Left ventricle myocardium inferior (tissue), 1 donor: ENCODE results near the gene RNGTT. TPM values are rescaled to one million over a fixed set of nuclear protein-coding genes. Genes with fewer than 3 reads are reported as not detected.
"Not testable (repeated sequence)": the region's sequence is repeated elsewhere in the genome, so short reads cannot be mapped to it uniquely, and the experiment has no call there.

Experiments
- DNase-seq: peaks from one replicate; pipeline ENCODE4 v3.0.0-alpha.2; 2020
- H3K27ac ChIP-seq: fragments of 200-600 bp; replicated peaks from 2 replicates; pipeline ENCODE4 v1.8.0; 2021
- H3K27me3 ChIP-seq: fragments of 200-600 bp; 2 replicates; pipeline ENCODE4 v1.8.0; 2021; ENCODE audit warnings: low read depth
- H3K36me3 ChIP-seq: fragments of 200-600 bp; 2 replicates; pipeline ENCODE4 v1.8.0; 2021
- H3K4me1 ChIP-seq: fragments of 200-600 bp; 2 replicates; pipeline ENCODE4 v1.8.0; 2021
- H3K4me3 ChIP-seq: fragments of 200-600 bp; 2 replicates; pipeline ENCODE4 v1.8.0; 2021; ENCODE audit warnings: mild to moderate bottlenecking, moderate library complexity
- H3K9me3 ChIP-seq: fragments of 200-600 bp; replicated peaks from 2 replicates; pipeline ENCODE4 v1.8.0; 2021
- intact Hi-C: fragments of 100-400 bp; cut with micrococcal nuclease; formaldehyde crosslinking; loops from one replicate; pipeline ENCODE4 v1.11.0; 2022
- total RNA-seq: library from RNA; stranded (reverse); fragmentation: NEBNext Ultra II Directional; extraction: Animal tissue kit (Norgen Biotek cat#: 25700); gene quantifications from one replicate; pipeline ENCODE4 v1.2.1, GENCODE V29; 2021
- TF ChIP-seq, protein P1 (sequence below): fragments of 200-600 bp; IDR thresholded peaks from 2 replicates; pipeline ENCODE4 v1.8.0; 2021; ENCODE audit warnings: antibody characterized with exemption, mild to moderate bottlenecking, borderline replicate concordance
- donor health status: DM: no; HTN: yes; CAD: no; lungs with severe emphysema.

RNGTT gene
- total RNA-seq, 1 donor from 2014 or later: 9.1 TPM

DNA sequence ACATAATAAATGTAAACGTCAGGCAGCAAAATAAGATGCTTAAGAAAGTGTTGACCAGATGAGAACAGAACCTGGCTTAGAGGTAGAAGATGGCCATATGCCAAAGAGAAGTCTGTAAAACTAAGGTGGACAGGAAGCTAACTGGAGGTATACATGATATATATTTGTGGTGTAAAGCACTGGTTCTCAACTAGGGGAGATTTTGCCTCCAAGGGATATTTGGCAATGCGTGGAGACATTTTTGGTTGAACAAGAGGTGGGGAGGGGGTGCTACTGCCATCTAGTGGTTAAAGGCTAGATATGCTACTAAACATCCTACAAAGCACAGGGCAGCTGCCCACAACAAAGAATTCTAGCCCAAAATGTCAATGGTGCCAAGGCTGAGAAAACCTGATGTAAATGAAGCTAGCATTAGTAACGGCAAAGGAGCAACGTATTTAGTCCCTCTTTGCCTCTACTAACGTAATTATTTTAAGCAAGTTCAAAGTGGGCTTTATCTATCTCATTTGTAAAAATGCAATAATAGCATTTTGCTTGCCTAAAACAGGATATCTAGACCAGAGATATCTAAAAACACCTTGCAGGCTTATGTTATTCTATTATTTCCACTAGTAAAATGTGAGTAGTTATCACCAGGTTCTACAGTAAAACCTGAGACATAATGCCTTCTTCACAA is 182.6 kb downstream of the RNGTT start:
- Histone ChIP-seq H3K36me3 (peaks cover 5% of the 10 kb centered on the region), H3K9me3 (no peaks in the 10 kb centered on the region), H3K4me3 (no peak overlapping the region), H3K27me3 (no peaks in the 10 kb centered on the region), H3K4me1 (no peaks in the 10 kb centered on the region), H3K27ac (no peak overlapping the region)
- intact Hi-C loops: no loop called here
- no peak for DNase-seq
- TF ChIP-seq, protein P1, sequence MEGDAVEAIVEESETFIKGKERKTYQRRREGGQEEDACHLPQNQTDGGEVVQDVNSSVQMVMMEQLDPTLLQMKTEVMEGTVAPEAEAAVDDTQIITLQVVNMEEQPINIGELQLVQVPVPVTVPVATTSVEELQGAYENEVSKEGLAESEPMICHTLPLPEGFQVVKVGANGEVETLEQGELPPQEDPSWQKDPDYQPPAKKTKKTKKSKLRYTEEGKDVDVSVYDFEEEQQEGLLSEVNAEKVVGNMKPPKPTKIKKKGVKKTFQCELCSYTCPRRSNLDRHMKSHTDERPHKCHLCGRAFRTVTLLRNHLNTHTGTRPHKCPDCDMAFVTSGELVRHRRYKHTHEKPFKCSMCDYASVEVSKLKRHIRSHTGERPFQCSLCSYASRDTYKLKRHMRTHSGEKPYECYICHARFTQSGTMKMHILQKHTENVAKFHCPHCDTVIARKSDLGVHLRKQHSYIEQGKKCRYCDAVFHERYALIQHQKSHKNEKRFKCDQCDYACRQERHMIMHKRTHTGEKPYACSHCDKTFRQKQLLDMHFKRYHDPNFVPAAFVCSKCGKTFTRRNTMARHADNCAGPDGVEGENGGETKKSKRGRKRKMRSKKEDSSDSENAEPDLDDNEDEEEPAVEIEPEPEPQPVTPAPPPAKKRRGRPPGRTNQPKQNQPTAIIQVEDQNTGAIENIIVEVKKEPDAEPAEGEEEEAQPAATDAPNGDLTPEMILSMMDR: peak; percentile 92

DNA sequence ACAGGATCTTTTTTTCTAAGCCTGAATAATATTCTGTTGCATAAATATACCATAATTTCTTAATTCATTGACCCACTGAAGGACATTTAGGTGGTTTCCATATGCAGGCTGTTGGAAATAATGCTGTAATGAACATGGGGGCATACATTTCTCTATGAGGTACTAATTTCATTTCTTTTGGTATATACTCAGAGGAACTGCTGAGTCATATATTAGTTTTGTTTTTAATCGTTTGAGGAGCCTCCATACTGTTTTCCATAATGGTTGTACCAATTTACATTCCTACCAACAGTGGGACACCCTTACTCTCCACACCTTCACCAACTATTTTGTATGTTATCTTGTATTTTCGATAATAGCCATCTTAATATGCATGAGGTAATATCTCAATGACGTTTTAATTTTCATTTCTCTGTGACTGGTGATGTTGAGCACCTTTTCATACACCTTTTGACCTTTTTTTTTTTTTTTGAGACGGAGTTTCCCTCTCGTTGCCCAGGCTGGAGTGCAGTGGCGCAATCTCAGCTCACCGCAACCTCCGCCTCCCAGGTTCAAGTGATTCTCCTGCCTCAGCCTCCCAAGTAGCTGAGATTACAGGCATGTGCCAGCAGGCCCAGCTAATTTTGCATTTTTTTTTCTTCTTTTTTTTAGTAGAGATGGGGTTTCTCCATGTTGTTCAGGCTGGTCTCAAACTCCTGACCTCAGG is 187.4 kb downstream of the RNGTT start:
- TF ChIP-seq, protein P1: no peak
- Histone ChIP-seq H3K36me3 (peaks cover 5% of the 10 kb centered on the region), H3K9me3 (no peaks in the 10 kb centered on the region), H3K4me1 (no peaks in the 10 kb centered on the region), H3K27me3 (no peaks in the 10 kb centered on the region), H3K27ac (no peak overlapping the region), H3K4me3 (no peak overlapping the region)
- no peak for DNase-seq
- intact Hi-C loops: no loop called here

DNA sequence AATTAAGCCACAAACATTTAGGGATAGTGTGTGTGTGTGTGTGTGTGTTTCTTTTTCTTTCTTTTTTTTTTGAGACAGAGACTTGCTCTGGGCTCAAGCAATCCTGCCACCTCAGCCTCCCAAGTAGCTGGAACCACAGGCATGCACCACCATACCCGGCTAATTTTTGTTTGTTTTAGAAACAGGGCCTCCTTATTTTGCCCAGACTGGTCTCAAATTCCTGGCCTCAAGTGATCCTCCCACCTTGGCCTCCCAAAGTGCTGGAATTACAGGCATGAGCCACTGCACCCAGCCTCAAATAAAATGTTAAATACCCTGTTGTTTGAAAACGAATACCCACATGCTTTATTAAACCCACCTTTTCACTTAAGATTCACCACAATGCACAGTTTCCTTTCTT is 195.3 kb downstream of the RNGTT start:
- H3K9me3 ChIP-seq, H3K27me3 ChIP-seq, intact Hi-C loops, H3K4me1 ChIP-seq, H3K4me3 ChIP-seq, H3K36me3 ChIP-seq, H3K27ac ChIP-seq, DNase-seq: not testable (repeated sequence)

DNA sequence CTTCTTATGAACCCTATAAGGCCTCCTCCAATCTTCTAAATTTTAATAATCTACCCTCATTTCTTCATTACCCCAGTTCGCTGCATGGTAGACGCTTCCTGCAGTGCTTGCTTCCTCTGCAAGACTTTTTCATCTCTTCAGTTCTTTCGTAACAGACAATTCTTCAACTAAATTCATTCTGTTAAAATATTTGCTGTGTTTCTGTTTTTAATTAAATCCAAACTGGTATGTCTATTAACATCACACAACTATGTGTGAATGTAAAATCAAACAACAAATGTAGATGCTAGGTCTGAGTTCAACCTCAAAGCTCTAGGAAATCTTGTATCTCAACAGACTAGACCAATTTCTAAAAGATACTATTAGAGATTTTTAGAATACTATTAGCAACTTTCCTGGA is 199.3 kb downstream of the RNGTT start:
- Histone ChIP-seq H3K9me3 (no peaks in the 10 kb centered on the region), H3K27ac (no peak overlapping the region), H3K4me3 (no peak overlapping the region), H3K4me1 (no peaks in the 10 kb centered on the region), H3K36me3 (no peaks in the 10 kb centered on the region), H3K27me3 (no peaks in the 10 kb centered on the region)
- TF ChIP-seq, protein P1: no peak
- DNase-seq: no peak
- intact Hi-C loops: no loop called here

DNA sequence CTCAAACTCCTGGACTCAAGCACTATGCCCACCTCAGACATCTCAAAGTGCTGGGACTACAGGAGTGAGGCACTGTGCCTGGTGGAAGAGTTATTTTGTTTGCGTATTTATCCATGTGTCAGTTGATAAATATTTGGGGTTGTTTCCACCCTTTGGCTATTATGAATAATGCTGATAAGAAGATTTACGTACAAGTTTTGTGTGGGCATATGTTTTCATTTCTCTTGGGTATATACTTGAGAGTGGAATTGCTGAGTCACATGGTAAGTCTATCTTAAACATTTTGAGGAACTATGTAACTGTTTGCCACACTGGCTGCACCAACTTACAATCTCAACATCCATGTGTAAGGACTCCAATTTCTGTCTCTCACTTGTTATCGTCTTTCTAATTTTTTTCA is 200.3 kb downstream of the RNGTT start:
- Histone ChIP-seq H3K27me3 (no peaks in the 10 kb centered on the region), H3K9me3 (no peaks in the 10 kb centered on the region), H3K36me3 (no peaks in the 10 kb centered on the region), H3K4me1 (no peaks in the 10 kb centered on the region), H3K27ac (no peak overlapping the region), H3K4me3 (no peak overlapping the region)
- intact Hi-C loops: no loop called here
- TF ChIP-seq, protein P1: no peak
- no peak for DNase-seq
